ENCODE results near the gene ARHGEF7. TPM values are rescaled to one million over a fixed set of nuclear protein-coding genes. Genes with fewer than 3 reads are reported as not detected.

ARHGEF7 gene
- total RNA-seq, 2 donors from 2014 or later: 49.5 to 53.5 TPM

- Histone ChIP-seq H3K36me3 (ENCODE audit: control insufficient read depth, insufficient read depth, low read length) (peaks cover 23% of the 10 kb centered on the region), H3K9ac (ENCODE audit: extremely low read depth, low read length, poor library complexity, severe bottlenecking) (no peak overlapping the region), H3K27ac (ENCODE audit: low read depth, low read length) (no peak overlapping the region), H3K4me3 (ENCODE audit: low read length) (no peak overlapping the region), H3K27me3 (ENCODE audit: control insufficient read depth, insufficient read depth, low read length, poor library complexity, severe bottlenecking) (no peaks in the 10 kb centered on the region), H3K9me3 (ENCODE audit: control insufficient read depth, low read length) (no peaks in the 10 kb centered on the region), H3K4me1 (ENCODE audit: control insufficient read depth, insufficient read depth, low read length) (no peaks in the 10 kb centered on the region)
- WGBS, 2 experiments (ENCODE audit: insufficient coverage in 1 of 2, insufficient read length in 1 of 2): 92 to 93% methylated on average over 3 to 7 of the region's 7 CpGs
- H3K27ac Mint-ChIP-seq: no peak overlapping the region
- H3K9me3 Mint-ChIP-seq: no peaks in the 10 kb centered on the region
- no peaks in the 10 kb centered on the region for H3K27me3 Mint-ChIP-seq (ENCODE audit: insufficient read depth)
- TF ChIP-seq CTCF (conservative IDR thresholded peaks at IDR 0.05): no peak
- H3K36me3 Mint-ChIP-seq (ENCODE audit: low read depth): peaks cover 12% of the 10 kb centered on the region
- DNase-seq: no peak
- H3K4me1 Mint-ChIP-seq: peaks cover 19% of the 10 kb centered on the region
- H3K4me3 Mint-ChIP-seq: no peak overlapping the region
Observed at GRCh38 chr13:111232191-111232590, 117.1 kb downstream of the ARHGEF7 start.

- no peaks in the 10 kb centered on the region for H3K4me1 ChIP-seq (ENCODE audit: control insufficient read depth, insufficient read depth, low read length)
- peaks cover 12% of the 10 kb centered on the region for H3K36me3 Mint-ChIP-seq (ENCODE audit: low read depth)
- TF ChIP-seq CTCF (conservative IDR thresholded peaks at IDR 0.05): no peak
- no peaks in the 10 kb centered on the region for H3K27me3 Mint-ChIP-seq (ENCODE audit: insufficient read depth)
- no peak overlapping the region for H3K27ac ChIP-seq (ENCODE audit: low read depth, low read length)
- 82 to 100% methylated on average over 1 of the region's 1 CpG for WGBS, 2 experiments (ENCODE audit: insufficient coverage in 1 of 2, insufficient read length in 1 of 2)
- no peak overlapping the region for H3K4me3 ChIP-seq (ENCODE audit: low read length)
- no peak for DNase-seq
- H3K9me3 Mint-ChIP-seq: no peaks in the 10 kb centered on the region
- H3K9ac ChIP-seq (ENCODE audit: extremely low read depth, low read length, poor library complexity, severe bottlenecking): no peak overlapping the region
- peaks cover 24% of the 10 kb centered on the region for H3K36me3 ChIP-seq (ENCODE audit: control insufficient read depth, insufficient read depth, low read length)
- H3K27me3 ChIP-seq (ENCODE audit: control insufficient read depth, insufficient read depth, low read length, poor library complexity, severe bottlenecking): no peaks in the 10 kb centered on the region
- H3K9me3 ChIP-seq (ENCODE audit: control insufficient read depth, low read length): no peaks in the 10 kb centered on the region
- peaks cover 16% of the 10 kb centered on the region for H3K4me1 Mint-ChIP-seq
- H3K27ac Mint-ChIP-seq: no peak overlapping the region
- no peak overlapping the region for H3K4me3 Mint-ChIP-seq
Observed at GRCh38 chr13:111233080-111233479, 118.0 kb downstream of the ARHGEF7 start.

- Histone ChIP-seq H3K9ac (ENCODE audit: extremely low read depth, low read length, poor library complexity, severe bottlenecking) (no peak overlapping the region), H3K4me1 (ENCODE audit: control insufficient read depth, insufficient read depth, low read length) (no peaks in the 10 kb centered on the region), H3K9me3 (ENCODE audit: control insufficient read depth, low read length) (no peaks in the 10 kb centered on the region), H3K27me3 (ENCODE audit: control insufficient read depth, insufficient read depth, low read length, poor library complexity, severe bottlenecking) (no peaks in the 10 kb centered on the region), H3K27ac (ENCODE audit: low read depth, low read length) (no peak overlapping the region), H3K4me3 (ENCODE audit: low read length) (no peak overlapping the region), H3K36me3 (ENCODE audit: control insufficient read depth, insufficient read depth, low read length) (peaks cover 42% of the 10 kb centered on the region)
- no peak for TF ChIP-seq CTCF (conservative IDR thresholded peaks at IDR 0.05)
- H3K36me3 Mint-ChIP-seq (ENCODE audit: low read depth): peaks cover 35% of the 10 kb centered on the region
- H3K27ac Mint-ChIP-seq: no peak overlapping the region
- no peaks in the 10 kb centered on the region for H3K9me3 Mint-ChIP-seq
- H3K4me3 Mint-ChIP-seq: no peak overlapping the region
- DNase-seq: no peak
- no peaks in the 10 kb centered on the region for H3K27me3 Mint-ChIP-seq (ENCODE audit: insufficient read depth)
- WGBS, 2 experiments (ENCODE audit: insufficient coverage in 1 of 2, insufficient read length in 1 of 2): 79 to 85% methylated on average over 7 to 15 of the region's 15 CpGs
- peaks cover 9% of the 10 kb centered on the region for H3K4me1 Mint-ChIP-seq
Observed at GRCh38 chr13:111239764-111240670, 124.9 kb downstream of the ARHGEF7 start.
